ENCODE results near the gene SUPT4H1. TPM values are rescaled to one million over a fixed set of nuclear protein-coding genes. Genes with fewer than 3 reads are reported as not detected.

The SUPT4H1 gene
- total and polyA plus RNA-seq, 2 donors (not counting 1 experiment from before 2014, with no cell fraction given): 30.2 to 60.1 TPM

GRCh38 chr17:58316260-58316960, 35.6 kb downstream of the SUPT4H1 start:
- Mint-ChIP-seq H3K27ac (no peak overlapping the region), H3K27me3 (no peaks in the 10 kb centered on the region), H3K9me3 (ENCODE audit: insufficient read depth) (no peaks in the 10 kb centered on the region), H3K4me3 (no peak overlapping the region), H3K4me1 (peaks cover 14% of the 10 kb centered on the region)
- 92% methylated on average over 3 of the region's 8 CpGs for WGBS (ENCODE audit: insufficient coverage)
- Histone ChIP-seq H3K27ac (ENCODE audit: low read length in 2 of 2) (no peak overlapping the region), H2AFZ (ENCODE audit: insufficient read depth, low read depth, low read length, poor library complexity, severe bottlenecking) (no peak overlapping the region), H3K4me1 (ENCODE audit: control insufficient read depth in 2 of 2, insufficient read depth in 2 of 2, low read length in 2 of 2) (peaks cover 11 to 12% of the 10 kb centered on the region in 2 donors), H3K79me2 (ENCODE audit: control insufficient read depth, insufficient read depth, low read length) (peaks cover 19% of the 10 kb centered on the region), H3K4me2 (replicated peaks; ENCODE audit: low read depth, low read length, poor library complexity, severe bottlenecking) (no peak overlapping the region), H4K20me1 (ENCODE audit: control insufficient read depth, insufficient read depth, low read length, poor library complexity, severe bottlenecking) (no peaks in the 10 kb centered on the region), H3K9me3 (ENCODE audit: control extremely low read depth in 1 of 3, control insufficient read depth in 2 of 3, insufficient read depth in 1 of 3, low read length in 2 of 3) (no peaks in the 10 kb centered on the region), H3K4me3 (ENCODE audit: control extremely low read depth in 1 of 5, extremely low read depth in 1 of 5, insufficient read depth in 1 of 5, low read depth in 2 of 5, low read length in 4 of 5) (no peak overlapping the region), H3K9ac (ENCODE audit: low read length) (no peak overlapping the region), H3K27me3 (replicated peaks in 1 of 4; ENCODE audit: control extremely low read depth in 1 of 4, control insufficient read depth in 3 of 4, insufficient read depth in 4 of 4, low read length in 3 of 4) (no peaks in the 10 kb centered on the region), H3K36me3 (replicated peaks in 1 of 2; ENCODE audit: control extremely low read depth in 1 of 2, control insufficient read depth in 1 of 2, extremely low read depth in 1 of 2, insufficient read depth in 2 of 2, low read length in 1 of 2) (no peaks in the 10 kb centered on the region)
- ATAC-seq (ENCODE audit: low read depth) (no peak), DNase-seq (no peak)
- no peak for TF ChIP-seq EZH2 (IDR thresholded peaks at IDR 0.05; ENCODE audit: borderline replicate concordance, insufficient read depth, low read depth, low read length, poor library complexity, severe bottlenecking)
- no peak for TF ChIP-seq CTCF (IDR thresholded peaks at IDR 0.05)
- ChIA-PET POLR2A (interaction anchor here (1.5 to 5.5 kb wide), 8 partner anchors 11 to 171 kb away, joined by 3 to 46 read pairs (median 24); partner anchors contain the start of genes HSF5, SUPT4H1 and TSPOAP1), CTCF (interaction anchor here (0.9 to 17.9 kb wide), 35 partner anchors 11 to 692 kb away, joined by 3 to 587 read pairs (median 9); partner anchors contain the start of genes HSF5, RNF43, SUPT4H1 and TSPOAP1)
- intact Hi-C loops (cut with micrococcal nuclease): no loop called here

- H3K27ac ChIP-seq (ENCODE audit: low read length in 2 of 2): no peak overlapping the region
- Mint-ChIP-seq H3K4me1 (peaks cover 14% of the 10 kb centered on the region), H3K27ac (no peak overlapping the region), H3K27me3 (no peaks in the 10 kb centered on the region), H3K4me3 (no peak overlapping the region), H3K9me3 (ENCODE audit: insufficient read depth) (no peaks in the 10 kb centered on the region)
- no peaks in the 10 kb centered on the region for H3K9me3 ChIP-seq (ENCODE audit: control extremely low read depth in 1 of 3, control insufficient read depth in 2 of 3, insufficient read depth in 1 of 3, low read length in 2 of 3)
- no peaks in the 10 kb centered on the region for H3K27me3 ChIP-seq (replicated peaks in 1 of 4; ENCODE audit: control extremely low read depth in 1 of 4, control insufficient read depth in 3 of 4, insufficient read depth in 4 of 4, low read length in 3 of 4)
- DNase-seq: no peak
- ATAC-seq (ENCODE audit: low read depth): no peak
- no peak overlapping the region for H3K9ac ChIP-seq (ENCODE audit: low read length)
- no CpG with 5 or more reads among the region's 4 CpGs for WGBS (ENCODE audit: insufficient coverage)
- TF ChIP-seq CTCF (IDR thresholded peaks at IDR 0.05): no peak
- no peak for TF ChIP-seq EZH2 (IDR thresholded peaks at IDR 0.05; ENCODE audit: borderline replicate concordance, insufficient read depth, low read depth, low read length, poor library complexity, severe bottlenecking)
- H2AFZ ChIP-seq (ENCODE audit: insufficient read depth, low read depth, low read length, poor library complexity, severe bottlenecking): no peak overlapping the region
- H3K79me2 ChIP-seq (ENCODE audit: control insufficient read depth, insufficient read depth, low read length): peaks cover 19% of the 10 kb centered on the region
- no peaks in the 10 kb centered on the region for H3K36me3 ChIP-seq (replicated peaks in 1 of 2; ENCODE audit: control extremely low read depth in 1 of 2, control insufficient read depth in 1 of 2, extremely low read depth in 1 of 2, insufficient read depth in 2 of 2, low read length in 1 of 2)
- peaks cover 11 to 12% of the 10 kb centered on the region in 2 donors for H3K4me1 ChIP-seq (ENCODE audit: control insufficient read depth in 2 of 2, insufficient read depth in 2 of 2, low read length in 2 of 2)
- no peak overlapping the region for H3K4me3 ChIP-seq (ENCODE audit: control extremely low read depth in 1 of 5, extremely low read depth in 1 of 5, insufficient read depth in 1 of 5, low read depth in 2 of 5, low read length in 4 of 5)
- intact Hi-C loops (cut with micrococcal nuclease): no loop called here
- ChIA-PET POLR2A (interaction anchor here (5.5 kb wide), 1 partner anchor 11 kb away, joined by 44 read pairs; the partner anchor contains the start of gene TSPOAP1), CTCF (interaction anchor here (1.2 to 17.9 kb wide), 13 partner anchors 11 to 172 kb away, joined by 4 to 587 read pairs (median 59); partner anchors contain the start of genes HSF5, RNF43, SUPT4H1 and TSPOAP1)
- H3K4me2 ChIP-seq (replicated peaks; ENCODE audit: low read depth, low read length, poor library complexity, severe bottlenecking): no peak overlapping the region
- H4K20me1 ChIP-seq (ENCODE audit: control insufficient read depth, insufficient read depth, low read length, poor library complexity, severe bottlenecking): no peaks in the 10 kb centered on the region
Measured at GRCh38 chr17:58315750-58316149, 36.3 kb downstream of the SUPT4H1 start.
